Cardiac fibroblast (primary cell): ENCODE measurements around the gene CCL16.

Experiments
- DNase-seq, 2 donors: peaks; one replicate each; pipeline versions ENCODE4 v3.0.0 to v3.0.0-alpha.2; 2010; ENCODE audit warnings: low read depth in 2 of 2
- H3K4me3 ChIP-seq, 2 donors: replicated peaks in 1 of 2; 1 replicate in 1 of 2; 2 replicates in 1 of 2; pipeline ENCODE4 v1.5.1; 2011; ENCODE audit warnings: low read depth in 2 of 2, low read length in 2 of 2, mild to moderate bottlenecking in 2 of 2, moderate library complexity in 1 of 2
- TF ChIP-seq, protein P1 (sequence below): IDR thresholded peaks from one replicate; pipeline ENCODE4 v1.5.1; 2011; ENCODE audit warnings: low read depth, mild to moderate bottlenecking, low read length, inconsistent platforms

The CCL16 gene

GRCh38 chr17:35977509-35977908 lies 3.8 kb downstream of the CCL16 start:
- TF ChIP-seq, protein P1, sequence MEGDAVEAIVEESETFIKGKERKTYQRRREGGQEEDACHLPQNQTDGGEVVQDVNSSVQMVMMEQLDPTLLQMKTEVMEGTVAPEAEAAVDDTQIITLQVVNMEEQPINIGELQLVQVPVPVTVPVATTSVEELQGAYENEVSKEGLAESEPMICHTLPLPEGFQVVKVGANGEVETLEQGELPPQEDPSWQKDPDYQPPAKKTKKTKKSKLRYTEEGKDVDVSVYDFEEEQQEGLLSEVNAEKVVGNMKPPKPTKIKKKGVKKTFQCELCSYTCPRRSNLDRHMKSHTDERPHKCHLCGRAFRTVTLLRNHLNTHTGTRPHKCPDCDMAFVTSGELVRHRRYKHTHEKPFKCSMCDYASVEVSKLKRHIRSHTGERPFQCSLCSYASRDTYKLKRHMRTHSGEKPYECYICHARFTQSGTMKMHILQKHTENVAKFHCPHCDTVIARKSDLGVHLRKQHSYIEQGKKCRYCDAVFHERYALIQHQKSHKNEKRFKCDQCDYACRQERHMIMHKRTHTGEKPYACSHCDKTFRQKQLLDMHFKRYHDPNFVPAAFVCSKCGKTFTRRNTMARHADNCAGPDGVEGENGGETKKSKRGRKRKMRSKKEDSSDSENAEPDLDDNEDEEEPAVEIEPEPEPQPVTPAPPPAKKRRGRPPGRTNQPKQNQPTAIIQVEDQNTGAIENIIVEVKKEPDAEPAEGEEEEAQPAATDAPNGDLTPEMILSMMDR: no peak
- no peak for DNase-seq
- H3K4me3 ChIP-seq: no peak overlapping the region

GRCh38 chr17:35973333-35974260 lies 7.7 kb downstream of the CCL16 start:
- peak; percentile 3 to 67 for DNase-seq
- TF ChIP-seq, protein P1: no peak
- no peak overlapping the region for H3K4me3 ChIP-seq

DNA sequence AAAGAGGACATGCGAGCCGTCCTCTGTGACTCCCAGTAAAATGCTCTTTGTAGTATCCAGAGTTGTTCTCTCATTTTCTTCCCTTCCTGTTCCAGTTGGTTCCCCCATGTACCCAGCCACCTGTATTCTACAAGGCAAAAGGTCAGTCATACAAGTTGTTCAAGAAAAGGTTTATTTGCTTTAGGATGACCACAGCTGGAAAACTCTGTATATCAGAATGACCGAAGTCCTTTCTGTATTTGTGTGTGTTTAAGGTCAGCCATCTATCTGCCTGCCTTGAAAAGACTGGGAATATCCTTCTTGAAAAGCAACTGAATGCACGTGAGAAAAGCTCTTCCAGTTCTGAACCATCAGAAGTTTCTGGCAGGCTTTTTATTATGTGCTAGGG lies 8.4 kb downstream of the CCL16 start:
- TF ChIP-seq, protein P1: no peak
- DNase-seq: no peak
- no peak overlapping the region for H3K4me3 ChIP-seq

DNA sequence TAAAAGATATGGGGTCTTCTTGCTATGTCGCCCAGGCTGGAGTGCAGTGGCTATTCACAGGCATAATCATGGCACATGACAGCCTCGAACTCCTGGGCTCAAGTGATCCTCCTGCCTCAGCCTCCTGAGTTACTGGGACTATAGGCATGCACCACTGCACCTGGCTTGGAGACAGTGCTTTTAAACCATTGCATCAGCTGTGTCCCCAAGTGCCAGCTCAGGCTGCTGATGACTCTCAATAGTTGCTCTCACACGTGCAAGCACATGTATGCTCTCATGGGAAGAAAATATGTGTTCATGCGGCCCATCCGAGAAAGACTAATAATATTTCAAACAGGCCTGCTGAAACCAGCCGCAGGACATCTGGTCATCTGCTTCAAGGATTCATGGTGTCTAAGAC lies 8.8 kb downstream of the CCL16 start:
- H3K4me3 ChIP-seq: no peak overlapping the region
- DNase-seq: no peak
- TF ChIP-seq, protein P1: no peak

- DNase-seq: no peak
- TF ChIP-seq, protein P1: no peak
- no peak overlapping the region for H3K4me3 ChIP-seq
Observed at GRCh38 chr17:35972066-35972465, 9.2 kb downstream of the CCL16 start.

DNA sequence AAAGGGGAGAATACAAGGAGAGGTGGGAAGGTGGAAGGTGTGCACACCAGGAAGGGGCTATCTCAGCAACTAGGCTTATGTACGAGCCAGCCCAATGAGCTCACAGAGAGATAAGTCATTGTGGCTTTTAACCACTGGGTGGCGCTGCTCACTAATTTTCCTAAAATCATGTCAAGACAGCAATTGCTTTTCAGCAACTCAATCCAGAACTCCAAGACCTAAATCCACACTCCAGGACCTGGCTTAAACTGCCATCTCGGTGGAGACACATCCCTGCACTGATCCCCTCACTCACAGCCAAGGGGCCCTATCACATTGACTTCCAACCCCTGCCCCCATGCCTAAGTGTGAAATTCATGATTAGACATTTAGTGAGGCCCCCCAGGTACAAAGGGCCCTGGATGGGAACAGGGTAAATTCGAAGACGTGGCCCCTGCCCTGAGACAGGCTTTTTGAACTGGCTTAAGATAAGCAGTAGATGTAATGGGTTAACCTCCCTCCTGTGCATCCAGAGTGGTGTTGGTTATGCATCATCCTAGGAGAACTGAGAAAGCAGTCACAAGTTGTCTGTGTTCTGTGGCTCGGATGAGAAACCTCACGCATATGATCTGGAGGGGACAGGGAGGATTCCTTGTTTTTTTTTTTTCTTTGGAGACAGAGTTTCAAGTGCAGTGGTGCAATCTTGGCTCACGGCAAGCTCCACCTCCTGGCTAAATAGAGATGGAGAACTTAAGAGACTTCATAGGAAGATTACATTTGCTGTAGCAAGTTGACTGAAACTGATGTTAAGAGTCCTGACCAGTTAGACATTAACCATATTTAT lies 11.5 kb downstream of the CCL16 start:
- H3K4me3 ChIP-seq: no peak overlapping the region

More for the DNA sequence above, 11.5 kb downstream of the CCL16 start:
- peak; percentile 85 to 87 for DNase-seq
- TF ChIP-seq, protein P1: peak; percentile 72
